ENCODE results near the gene NRDE2.

The NRDE2 gene

GRCh38 chr14:90291699-90292098 lies 40.0 kb downstream of the NRDE2 start:
- no peak for DNase-seq (ENCODE audit: low read depth in 1 of 2, low spot score in 1 of 2)
- Histone ChIP-seq H3K27me3 (ENCODE audit: insufficient read depth, poor library complexity, severe bottlenecking) (no peaks in the 10 kb centered on the region), H3K27ac (replicated peaks) (no peak overlapping the region), H3K4me3 (replicated peaks; ENCODE audit: insufficient read depth, low read length) (no peak overlapping the region)
- TF ChIP-seq SPI1 (IDR thresholded peaks at IDR 0.05; ENCODE audit: borderline replicate concordance, low read depth) (no peak), GABPA (IDR thresholded peaks at IDR 0.05; ENCODE audit: low read depth) (no peak), POLR2AphosphoS5 (IDR thresholded peaks at IDR 0.05; ENCODE audit: low read depth) (no peak), REST (IDR thresholded peaks at IDR 0.05; ENCODE audit: insufficient replicate concordance, low read depth) (no peak), CTCF (IDR thresholded peaks at IDR 0.05; ENCODE audit: insufficient read depth, low read length) (no peak)

- Histone ChIP-seq H3K27ac (replicated peaks) (peak overlapping the region; percentile 20; the same call in 1 of the 2 replicates), H3K27me3 (ENCODE audit: insufficient read depth, poor library complexity, severe bottlenecking) (no peaks in the 10 kb centered on the region), H3K4me3 (replicated peaks; ENCODE audit: insufficient read depth, low read length) (no peak overlapping the region)
- TF ChIP-seq REST (IDR thresholded peaks at IDR 0.05; ENCODE audit: insufficient replicate concordance, low read depth) (no peak), SPI1 (IDR thresholded peaks at IDR 0.05; ENCODE audit: borderline replicate concordance, low read depth) (no peak), CTCF (IDR thresholded peaks at IDR 0.05; ENCODE audit: insufficient read depth, low read length) (no peak), POLR2AphosphoS5 (IDR thresholded peaks at IDR 0.05; ENCODE audit: low read depth) (no peak), GABPA (IDR thresholded peaks at IDR 0.05; ENCODE audit: low read depth) (no peak)
- DNase-seq (ENCODE audit: low read depth in 1 of 2, low spot score in 1 of 2) = no peak
Observed at GRCh38 chr14:90290337-90291011, 41.3 kb downstream of the NRDE2 start.

DNA sequence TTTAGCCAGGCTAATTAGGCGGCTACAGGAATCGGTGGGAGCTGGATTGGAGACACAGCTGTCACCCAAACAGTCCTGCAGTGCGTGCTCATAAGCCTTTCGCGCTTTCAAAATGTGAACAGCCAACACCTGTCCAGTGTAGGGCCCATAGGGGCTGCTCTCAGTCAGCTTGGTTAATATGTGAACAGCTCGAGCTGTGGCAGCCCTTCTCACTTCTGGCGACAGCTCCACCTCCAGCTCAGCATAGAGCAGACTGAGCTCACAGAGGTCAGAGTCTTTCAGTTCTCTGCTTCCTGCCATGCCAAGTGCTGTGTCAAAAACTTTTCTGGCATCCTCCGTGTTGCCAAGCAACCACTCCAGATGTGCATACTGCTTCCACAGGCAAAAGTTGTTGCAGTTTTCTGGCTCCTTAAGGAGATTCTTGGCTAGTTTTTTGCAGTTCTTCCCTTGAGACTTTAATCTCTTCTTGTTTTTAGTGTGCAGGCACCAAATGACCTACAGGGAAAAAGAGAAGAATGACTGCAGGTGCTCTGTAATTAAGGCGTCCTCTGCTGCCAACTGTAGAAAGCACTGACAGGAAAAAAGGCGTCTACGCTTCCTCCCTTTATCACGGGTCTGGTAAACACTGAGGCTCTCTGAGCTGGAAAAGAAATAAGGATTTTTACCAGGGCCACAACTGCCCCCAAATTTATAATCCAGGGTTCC lies 42.9 kb downstream of the NRDE2 start:
- no peak for DNase-seq (ENCODE audit: low read depth in 1 of 2, low spot score in 1 of 2)
- H3K27ac ChIP-seq (replicated peaks) = peak overlapping the region; percentile 62
- no peak overlapping the region for H3K4me3 ChIP-seq (replicated peaks; ENCODE audit: insufficient read depth, low read length)
- no peaks in the 10 kb centered on the region for H3K27me3 ChIP-seq (ENCODE audit: insufficient read depth, poor library complexity, severe bottlenecking)
- TF ChIP-seq GABPA (IDR thresholded peaks at IDR 0.05; ENCODE audit: low read depth) (no peak), SPI1 (IDR thresholded peaks at IDR 0.05; ENCODE audit: borderline replicate concordance, low read depth) (no peak), CTCF (IDR thresholded peaks at IDR 0.05; ENCODE audit: insufficient read depth, low read length) (no peak), POLR2AphosphoS5 (IDR thresholded peaks at IDR 0.05; ENCODE audit: low read depth) (no peak), REST (IDR thresholded peaks at IDR 0.05; ENCODE audit: insufficient replicate concordance, low read depth) (no peak)

Data from HL-60 (cell line).